ENCODE data around the gene HOATZ.

Gene HOATZ

GRCh38 chr11:111474432-111474831 is 40.1 kb upstream of the HOATZ start:
- Histone ChIP-seq H3K27ac (no peak overlapping the region), H3K36me3 (no peaks in the 10 kb centered on the region), H3K27me3 (ENCODE audit: insufficient read depth, low read depth, severe bottlenecking) (no peaks in the 10 kb centered on the region), H3K4me3 (ENCODE audit: low read depth, low read length) (no peak overlapping the region), H3K9me3 (ENCODE audit: severe bottlenecking) (peaks cover 7% of the 10 kb centered on the region)
- DNase-seq, result no peak
- no peak for TF ChIP-seq CTCF (IDR thresholded peaks at IDR 0.05; ENCODE audit: low read depth, low read length)

- H3K27ac ChIP-seq, result no peak overlapping the region
- peaks cover 7% of the 10 kb centered on the region for H3K9me3 ChIP-seq (ENCODE audit: severe bottlenecking)
- no peaks in the 10 kb centered on the region for H3K36me3 ChIP-seq
- H3K4me3 ChIP-seq (ENCODE audit: low read depth, low read length), result no peak overlapping the region
- no peak for TF ChIP-seq CTCF (IDR thresholded peaks at IDR 0.05; ENCODE audit: low read depth, low read length)
- no peak for DNase-seq
- H3K27me3 ChIP-seq (ENCODE audit: insufficient read depth, low read depth, severe bottlenecking), result no peaks in the 10 kb centered on the region
These were observed 38.2 kb upstream of the HOATZ start for GRCh38 chr11:111476366-111476765.

GRCh38 chr11:111476956-111477355 is 37.6 kb upstream of the HOATZ start:
- no peak for DNase-seq
- no peaks in the 10 kb centered on the region for H3K36me3 ChIP-seq
- TF ChIP-seq CTCF (IDR thresholded peaks at IDR 0.05; ENCODE audit: low read depth, low read length), result no peak
- H3K27me3 ChIP-seq (ENCODE audit: insufficient read depth, low read depth, severe bottlenecking), result no peaks in the 10 kb centered on the region
- peaks cover 7% of the 10 kb centered on the region for H3K9me3 ChIP-seq (ENCODE audit: severe bottlenecking)
- no peak overlapping the region for H3K27ac ChIP-seq
- no peak overlapping the region for H3K4me3 ChIP-seq (ENCODE audit: low read depth, low read length)

- no peak overlapping the region for H3K4me3 ChIP-seq (ENCODE audit: low read depth, low read length)
- no peaks in the 10 kb centered on the region for H3K27me3 ChIP-seq (ENCODE audit: insufficient read depth, low read depth, severe bottlenecking)
- no peak overlapping the region for H3K27ac ChIP-seq
- H3K9me3 ChIP-seq (ENCODE audit: severe bottlenecking), result peaks cover 7% of the 10 kb centered on the region
- no peak for DNase-seq
- H3K36me3 ChIP-seq, result no peaks in the 10 kb centered on the region
- no peak for TF ChIP-seq CTCF (IDR thresholded peaks at IDR 0.05; ENCODE audit: low read depth, low read length)
These were observed 36.7 kb upstream of the HOATZ start for GRCh38 chr11:111477898-111478297.

- H3K36me3 ChIP-seq, result no peaks in the 10 kb centered on the region
- no peak overlapping the region for H3K4me3 ChIP-seq (ENCODE audit: low read depth, low read length)
- peaks cover 11% of the 10 kb centered on the region for H3K9me3 ChIP-seq (ENCODE audit: severe bottlenecking)
- H3K27ac ChIP-seq, result no peak overlapping the region
- no peak for TF ChIP-seq CTCF (IDR thresholded peaks at IDR 0.05; ENCODE audit: low read depth, low read length)
- DNase-seq, result no peak
- H3K27me3 ChIP-seq (ENCODE audit: insufficient read depth, low read depth, severe bottlenecking), result no peaks in the 10 kb centered on the region
These were observed 34.9 kb upstream of the HOATZ start for GRCh38 chr11:111479666-111480065.

- H3K36me3 ChIP-seq, result no peaks in the 10 kb centered on the region
- TF ChIP-seq CTCF (IDR thresholded peaks at IDR 0.05; ENCODE audit: low read depth, low read length), result no peak
- H3K27ac ChIP-seq, result no peak overlapping the region
- peaks cover 11% of the 10 kb centered on the region for H3K9me3 ChIP-seq (ENCODE audit: severe bottlenecking)
- DNase-seq, result no peak
- no peak overlapping the region for H3K4me3 ChIP-seq (ENCODE audit: low read depth, low read length)
- H3K27me3 ChIP-seq (ENCODE audit: insufficient read depth, low read depth, severe bottlenecking), result no peaks in the 10 kb centered on the region
These were observed 31.1 kb upstream of the HOATZ start for GRCh38 chr11:111483431-111483830.
